ACC112 (cell line): ENCODE results near the gene CDADC1.

Experiments
- H2AFZ ChIP-seq: fragments of 200-600 bp; sonication (generic); one replicate; pipeline ENCODE4 v1.6.0; 2017; ENCODE audit warnings: antibody characterized with exemption, low read length; ENCODE audit not compliant: unreplicated experiment
- H3K27ac ChIP-seq: fragments of 200-600 bp; sonication (generic); 2 replicates; pipeline ENCODE4 v1.5.1; 2014; ENCODE audit warnings: low read depth, mild to moderate bottlenecking, antibody characterized with exemption, low read length, moderate library complexity
- H3K27me3 ChIP-seq: fragments of 200-600 bp; sonication (generic); 2 replicates; pipeline ENCODE4 v1.6.1; 2014; ENCODE audit warnings: mild to moderate bottlenecking, antibody characterized with exemption, low read length, moderate library complexity, mixed read lengths; ENCODE audit not compliant: insufficient read depth
- H3K36me3 ChIP-seq: fragments of 200-600 bp; sonication (generic); 2 replicates; pipeline ENCODE4 v1.6.1; 2016; ENCODE audit warnings: mild to moderate bottlenecking, antibody characterized with exemption, low read length, moderate library complexity, mixed read lengths; ENCODE audit not compliant: insufficient read depth
- H3K4me1 ChIP-seq: fragments of 200-600 bp; sonication (generic); one replicate; pipeline ENCODE4 v1.6.1; 2016; ENCODE audit warnings: low read length, mixed read lengths; ENCODE audit not compliant: insufficient read depth, unreplicated experiment, control insufficient read depth
- H3K4me3 ChIP-seq: fragments of 200-600 bp; sonication (generic); 2 replicates; pipeline ENCODE4 v1.5.1; 2014; ENCODE audit warnings: mild to moderate bottlenecking, low read depth, low read length
- H3K79me2 ChIP-seq: fragments of 200-600 bp; sonication (generic); one replicate; pipeline ENCODE4 v1.6.0; 2016; ENCODE audit warnings: low read length; ENCODE audit not compliant: control insufficient read depth, unreplicated experiment, insufficient read depth

CDADC1 gene

GRCh38 chr13:49303533-49304252 is 56.0 kb downstream of the CDADC1 start:
- Histone ChIP-seq H3K27ac (no peak overlapping the region), H2AFZ (no peak overlapping the region), H3K27me3 (no peaks in the 10 kb centered on the region), H3K4me3 (no peak overlapping the region), H3K79me2 (no peaks in the 10 kb centered on the region), H3K4me1 (peaks cover 17% of the 10 kb centered on the region), H3K36me3 (no peaks in the 10 kb centered on the region)

- Histone ChIP-seq H3K4me3 (no peak overlapping the region), H3K27ac (no peak overlapping the region), H3K4me1 (peaks cover 23% of the 10 kb centered on the region), H2AFZ (no peak overlapping the region), H3K27me3 (no peaks in the 10 kb centered on the region), H3K79me2 (no peaks in the 10 kb centered on the region), H3K36me3 (no peaks in the 10 kb centered on the region)
These were observed 56.6 kb downstream of the CDADC1 start for GRCh38 chr13:49304356-49304755.

GRCh38 chr13:49304763-49305700 is 57.3 kb downstream of the CDADC1 start:
- peaks cover 23% of the 10 kb centered on the region for H3K4me1 ChIP-seq
- H3K4me3 ChIP-seq, result no peak overlapping the region

GRCh38 chr13:49305792-49306425 is 58.2 kb downstream of the CDADC1 start:
- no peak overlapping the region for H3K4me3 ChIP-seq
- no peak overlapping the region for H2AFZ ChIP-seq
- no peaks in the 10 kb centered on the region for H3K79me2 ChIP-seq
- H3K36me3 ChIP-seq, result no peaks in the 10 kb centered on the region
- no peak overlapping the region for H3K27ac ChIP-seq
- no peaks in the 10 kb centered on the region for H3K27me3 ChIP-seq
- H3K4me1 ChIP-seq, result peaks cover 23% of the 10 kb centered on the region

More at GRCh38 chr13:49304763-49305700, 57.3 kb downstream of the CDADC1 start:
- H3K36me3 ChIP-seq, result no peaks in the 10 kb centered on the region
- H3K27me3 ChIP-seq, result no peaks in the 10 kb centered on the region
- no peaks in the 10 kb centered on the region for H3K79me2 ChIP-seq
- no peak overlapping the region for H2AFZ ChIP-seq
- H3K27ac ChIP-seq, result no peak overlapping the region

GRCh38 chr13:49307365-49307764 is 59.6 kb downstream of the CDADC1 start:
- Histone ChIP-seq H3K4me1 (peaks cover 23% of the 10 kb centered on the region), H2AFZ (no peak overlapping the region), H3K36me3 (no peaks in the 10 kb centered on the region), H3K27ac (no peak overlapping the region), H3K27me3 (no peaks in the 10 kb centered on the region), H3K4me3 (no peak overlapping the region), H3K79me2 (no peaks in the 10 kb centered on the region)

GRCh38 chr13:49308097-49308875 is 60.6 kb downstream of the CDADC1 start:
- no peaks in the 10 kb centered on the region for H3K36me3 ChIP-seq
- H3K27me3 ChIP-seq, result no peaks in the 10 kb centered on the region
- peaks cover 23% of the 10 kb centered on the region for H3K4me1 ChIP-seq
- no peaks in the 10 kb centered on the region for H3K79me2 ChIP-seq
- H3K4me3 ChIP-seq, result peak overlapping the region; percentile 20; the same call in 1 of the 2 replicates
- H3K27ac ChIP-seq, result peak overlapping the region; percentile 9
- H2AFZ ChIP-seq, result peak overlapping the region; percentile 81

- H3K79me2 ChIP-seq, result no peaks in the 10 kb centered on the region
- peak overlapping the region; percentile 20; the same call in 1 of the 2 replicates for H3K4me3 ChIP-seq
- H3K27me3 ChIP-seq, result no peaks in the 10 kb centered on the region
- no peaks in the 10 kb centered on the region for H3K36me3 ChIP-seq
- peak overlapping the region; percentile 81 for H2AFZ ChIP-seq
- H3K27ac ChIP-seq, result peak overlapping the region; percentile 9
- H3K4me1 ChIP-seq, result peaks cover 26% of the 10 kb centered on the region
These were observed 61.2 kb downstream of the CDADC1 start for GRCh38 chr13:49308921-49309408.

- Histone ChIP-seq H2AFZ (no peak overlapping the region), H3K27me3 (no peaks in the 10 kb centered on the region), H3K79me2 (no peaks in the 10 kb centered on the region), H3K4me3 (no peak overlapping the region), H3K4me1 (peaks cover 37% of the 10 kb centered on the region), H3K36me3 (no peaks in the 10 kb centered on the region), H3K27ac (no peak overlapping the region)
These were observed 62.5 kb downstream of the CDADC1 start for GRCh38 chr13:49310251-49310650.

GRCh38 chr13:49311816-49312215 is 64.1 kb downstream of the CDADC1 start:
- no peak overlapping the region for H2AFZ ChIP-seq
- H3K79me2 ChIP-seq, result no peaks in the 10 kb centered on the region
- no peaks in the 10 kb centered on the region for H3K36me3 ChIP-seq
- peaks cover 37% of the 10 kb centered on the region for H3K4me1 ChIP-seq
- no peaks in the 10 kb centered on the region for H3K27me3 ChIP-seq
- no peak overlapping the region for H3K27ac ChIP-seq
- H3K4me3 ChIP-seq, result no peak overlapping the region
